ENCODE results near the gene PLCH1. TPM values are rescaled to one million over a fixed set of nuclear protein-coding genes. Genes with fewer than 3 reads are reported as not detected.

The PLCH1 gene
- polyA plus RNA-seq, 1 donor, result 0.32 TPM

DNA sequence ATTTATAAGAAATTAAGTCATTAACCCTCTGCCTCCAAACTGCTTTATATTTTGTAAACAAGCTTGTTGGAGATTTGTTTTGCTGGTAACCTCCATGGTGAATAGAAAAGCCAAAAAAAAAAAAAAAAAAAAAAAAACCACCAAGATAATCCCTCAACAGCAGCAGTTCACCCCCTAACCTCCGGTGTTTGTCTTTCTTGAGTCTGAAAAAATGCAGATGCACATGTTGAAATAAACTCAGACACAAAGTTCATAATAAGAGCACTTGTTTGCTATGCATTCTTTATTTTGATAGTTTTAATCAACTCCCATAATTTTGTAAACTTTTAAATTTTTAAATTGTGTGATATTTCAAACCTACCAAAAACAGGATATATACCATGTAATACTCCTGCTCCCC lies 1.8 kb upstream of the PLCH1 start:
- DNase-seq (ENCODE audit: low read depth), result no peak

DNA sequence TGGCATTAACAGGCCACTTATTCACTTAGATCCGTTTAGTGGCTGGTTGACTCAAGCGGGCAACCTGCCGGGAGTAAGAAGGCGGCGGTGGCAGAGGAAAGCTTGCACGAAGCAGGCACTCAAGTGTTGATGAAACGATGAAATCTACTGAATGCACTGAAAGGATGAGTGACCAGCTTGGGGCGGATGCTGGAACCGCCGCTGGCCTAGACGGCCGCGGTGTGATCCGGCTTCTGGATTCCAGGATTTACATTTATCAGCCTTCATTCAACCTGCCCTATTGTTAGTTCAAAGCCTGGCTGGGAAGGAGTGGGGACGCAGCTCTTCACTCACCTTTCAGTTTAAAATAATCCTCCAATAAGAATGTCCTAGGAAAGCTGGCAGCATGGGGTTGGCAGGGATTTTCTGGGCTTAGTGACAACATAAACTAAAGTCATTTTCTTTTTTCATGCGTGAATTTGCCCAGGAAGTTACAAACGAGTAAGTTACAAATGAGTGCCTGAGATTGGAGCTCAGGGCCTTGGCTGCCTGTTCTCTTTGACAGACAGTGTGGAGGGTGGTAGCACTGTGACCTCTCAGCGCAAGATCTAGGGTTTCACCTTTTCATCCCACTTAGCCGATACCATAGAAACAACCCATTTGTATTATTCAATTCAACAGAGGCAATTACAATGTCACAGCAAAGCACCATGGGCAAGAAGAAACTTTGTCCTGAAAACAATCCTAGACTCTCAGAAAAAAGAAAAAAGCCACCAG lies 1.1 kb upstream of the PLCH1 start:
- DNase-seq (ENCODE audit: low read depth), result no peak

- no peak for DNase-seq (ENCODE audit: low read depth)
Measured at GRCh38 chr3:155744010-155744625, 753 bp downstream of the PLCH1 start.

DNA sequence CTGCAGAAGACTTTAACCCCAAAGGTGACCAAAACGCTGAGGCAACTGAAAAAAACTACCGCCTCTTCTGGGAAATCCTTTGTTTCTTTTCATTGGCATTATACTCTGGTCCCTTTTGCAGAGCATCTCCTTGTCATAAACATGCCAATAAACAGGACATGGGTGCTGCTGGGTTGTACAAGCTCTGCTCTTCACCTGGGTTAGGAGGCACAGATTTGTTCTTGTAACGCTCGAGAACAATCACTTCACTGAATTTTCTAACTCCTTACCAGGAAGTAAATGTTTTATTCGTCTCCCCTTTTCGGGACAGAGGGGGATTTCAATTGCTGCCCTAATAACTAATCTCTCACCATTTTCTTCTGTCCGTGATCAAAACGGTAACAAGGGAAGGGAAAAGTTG lies 1.3 kb downstream of the PLCH1 start:
- DNase-seq (ENCODE audit: low read depth), result no peak

GRCh38 chr3:155742349-155742965 lies 2.4 kb downstream of the PLCH1 start:
- DNase-seq (ENCODE audit: low read depth), result no peak

DNA sequence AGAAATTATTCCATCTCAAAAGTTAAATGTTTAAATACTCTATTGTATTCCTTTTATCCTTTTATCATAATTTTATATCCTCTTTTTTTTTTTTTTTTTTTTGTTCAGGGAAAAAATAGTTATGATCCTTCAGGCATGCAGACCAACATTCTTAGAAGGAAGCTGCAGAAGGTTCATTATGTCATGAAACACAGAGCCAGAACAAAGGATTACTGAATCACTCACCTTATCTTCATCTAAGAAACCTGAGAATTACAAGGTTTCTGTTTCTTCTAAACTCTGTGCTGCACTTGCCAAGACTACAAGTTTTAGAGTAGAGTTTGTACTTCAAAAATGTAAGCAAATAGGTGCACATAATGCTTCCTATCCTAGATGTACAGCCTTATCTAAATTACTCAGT lies 3.3 kb downstream of the PLCH1 start:
- DNase-seq (ENCODE audit: low read depth), result no peak

GRCh38 chr3:155741101-155741500 lies 3.8 kb downstream of the PLCH1 start:
- no peak for DNase-seq (ENCODE audit: low read depth)

- no peak for DNase-seq (ENCODE audit: low read depth)
Measured at GRCh38 chr3:155739154-155739553, 5.7 kb downstream of the PLCH1 start.

DNA sequence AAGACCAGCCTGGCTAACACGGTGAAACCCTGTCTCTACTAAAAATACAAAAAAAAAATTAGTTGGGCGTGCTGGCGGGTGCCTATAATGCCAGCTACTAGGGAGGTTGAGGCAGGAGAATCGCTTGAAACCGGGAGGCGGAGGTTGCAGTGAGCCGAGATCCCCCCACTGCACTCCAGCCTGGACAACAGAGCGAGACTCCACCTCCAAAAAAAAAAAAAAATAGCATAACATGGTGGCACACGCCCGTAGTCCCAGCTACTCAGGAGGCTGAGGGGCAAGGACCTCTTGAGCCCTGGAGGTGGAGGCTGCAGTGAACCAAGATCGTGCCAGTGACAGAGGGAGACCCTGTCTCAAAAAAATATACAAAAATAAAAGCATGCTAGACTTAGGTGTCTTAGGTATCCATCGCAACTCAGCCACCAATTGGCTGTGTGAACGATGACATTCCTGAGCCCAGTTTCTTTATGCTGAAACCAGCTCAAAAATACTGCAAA lies 6.2 kb downstream of the PLCH1 start:
- no peak for DNase-seq (ENCODE audit: low read depth)

- no peak for DNase-seq (ENCODE audit: low read depth)
Measured at GRCh38 chr3:155737844-155738460, 6.9 kb downstream of the PLCH1 start.

DNA sequence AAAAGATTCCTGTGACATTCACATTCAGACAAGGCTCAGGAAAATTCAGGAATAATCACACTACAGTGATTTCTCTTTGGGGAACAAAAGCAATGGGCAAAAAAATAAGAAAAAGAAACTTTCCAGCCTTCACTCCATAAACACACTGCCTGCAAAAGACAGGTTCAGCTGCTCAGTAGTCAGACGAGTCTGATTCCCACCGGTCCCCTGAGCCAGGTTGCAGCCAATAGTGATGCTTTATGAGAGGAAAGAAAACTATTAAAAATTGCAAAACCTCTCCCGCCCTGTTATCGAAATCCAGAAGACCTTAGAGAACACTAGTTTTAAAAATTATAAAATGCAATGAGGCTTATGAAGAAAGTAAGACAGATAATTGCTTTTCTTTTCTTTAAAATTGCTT lies 8.5 kb downstream of the PLCH1 start:
- DNase-seq (ENCODE audit: low read depth), result no peak

DNA sequence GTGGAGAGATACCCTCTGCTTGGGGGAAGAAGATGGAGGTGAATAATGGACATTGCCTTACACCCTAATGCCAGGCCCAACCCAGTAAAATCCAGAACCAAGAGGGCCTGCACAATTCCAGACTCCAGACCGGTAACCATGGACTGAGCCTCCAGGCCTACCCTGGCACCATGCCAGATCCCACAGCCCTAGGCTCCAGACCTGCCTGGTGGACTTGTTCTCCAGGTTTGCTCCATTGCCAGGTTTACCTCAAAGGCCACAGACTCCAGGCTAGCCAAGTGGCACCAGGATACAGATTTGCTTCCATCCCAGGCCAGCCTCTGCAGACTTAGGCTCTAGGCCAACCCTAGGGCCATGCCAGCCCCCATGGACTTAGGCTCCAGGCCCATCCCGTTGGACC lies 14.0 kb downstream of the PLCH1 start:
- no peak for DNase-seq (ENCODE audit: low read depth)

GRCh38 chr3:155727836-155728235 lies 17.0 kb downstream of the PLCH1 start:
- no peak for DNase-seq (ENCODE audit: low read depth)

DNA sequence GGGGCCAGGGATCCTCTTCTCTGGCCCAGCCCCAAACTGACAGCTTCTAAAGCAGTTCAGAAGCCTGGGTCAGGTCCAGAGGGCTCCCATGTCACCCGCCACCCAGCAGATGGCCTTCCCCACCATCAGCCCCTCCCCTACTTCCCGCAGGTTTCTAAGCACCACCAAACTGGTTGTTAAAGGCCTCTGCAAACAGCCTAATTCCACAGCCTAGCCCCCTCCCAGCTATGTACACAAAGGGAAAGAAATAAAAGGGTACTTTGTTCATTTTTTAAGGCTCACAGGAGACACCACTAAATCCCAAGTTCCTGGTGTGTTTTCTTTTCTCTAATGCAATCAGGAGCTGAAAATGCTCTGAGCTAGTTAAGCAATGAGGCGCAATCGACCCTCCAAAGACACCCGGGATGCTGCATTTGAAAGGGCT lies 30.6 kb downstream of the PLCH1 start:
- no peak for DNase-seq (ENCODE audit: low read depth)

- DNase-seq (ENCODE audit: low read depth), result no peak
Measured at GRCh38 chr3:155712008-155712407, 32.9 kb downstream of the PLCH1 start.

- no peak for DNase-seq (ENCODE audit: low read depth)
Measured at GRCh38 chr3:155704771-155705559, 39.9 kb downstream of the PLCH1 start.

DNA sequence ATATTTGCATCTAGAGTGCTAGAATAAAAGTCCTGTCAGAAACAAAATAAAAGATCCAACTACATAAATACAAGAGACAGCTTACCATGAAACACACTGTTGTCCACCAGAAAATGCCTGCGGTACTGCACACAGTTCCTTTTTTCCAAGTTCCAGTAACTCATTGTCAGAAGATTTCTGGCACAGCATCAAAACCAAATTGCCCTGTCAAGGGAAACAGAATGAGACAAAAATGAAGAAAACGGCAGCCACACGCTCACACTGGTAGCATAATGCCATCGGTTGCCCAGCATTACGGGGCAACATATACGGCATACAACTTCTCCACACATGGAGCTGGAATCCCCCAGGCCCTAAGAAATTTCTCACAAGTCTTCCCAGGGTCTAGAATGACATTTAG lies 40.8 kb downstream of the PLCH1 start:
- DNase-seq (ENCODE audit: low read depth), result no peak

- no peak for DNase-seq (ENCODE audit: low read depth)
Measured at GRCh38 chr3:155702745-155703591, 41.9 kb downstream of the PLCH1 start.

- peak; percentile 28 for DNase-seq (ENCODE audit: low read depth)
Measured at GRCh38 chr3:155701882-155702465, 42.9 kb downstream of the PLCH1 start.

- no peak for DNase-seq (ENCODE audit: low read depth)
Measured at GRCh38 chr3:155697542-155697941, 47.3 kb downstream of the PLCH1 start.

Measured in forelimb muscle (tissue), 1 donor.